ENCODE data around the gene NSD2.
A peak's percentile ranks its signal among the peaks of the same experiment; 100 is the strongest.

Gene NSD2

GRCh38 chr4:1885414-1885813, 14.2 kb downstream of the NSD2 start:
- H3K27me3 ChIP-seq (ENCODE audit: insufficient read depth, poor library complexity, severe bottlenecking), result no peaks in the 10 kb centered on the region
- no peak overlapping the region for H3K4me3 ChIP-seq (replicated peaks; ENCODE audit: insufficient read depth, low read length)
- DNase-seq (ENCODE audit: low read depth in 1 of 2, low spot score in 1 of 2), result no peak
- H3K27ac ChIP-seq (replicated peaks), result no peak overlapping the region
- no peak for TF ChIP-seq GABPA (IDR thresholded peaks at IDR 0.05; ENCODE audit: low read depth)
- no peak for TF ChIP-seq SPI1 (IDR thresholded peaks at IDR 0.05; ENCODE audit: borderline replicate concordance, low read depth)
- no peak for TF ChIP-seq REST (IDR thresholded peaks at IDR 0.05; ENCODE audit: insufficient replicate concordance, low read depth)
- TF ChIP-seq POLR2AphosphoS5 (IDR thresholded peaks at IDR 0.05; ENCODE audit: low read depth), result no peak
- TF ChIP-seq CTCF (IDR thresholded peaks at IDR 0.05; ENCODE audit: insufficient read depth, low read length), result no peak

GRCh38 chr4:1887052-1887451, 15.9 kb downstream of the NSD2 start:
- Histone ChIP-seq H3K27ac (replicated peaks) (0 out of 2 replicates have a peak overlapping the region, but pooled peaks have one; percentile 8), H3K4me3 (replicated peaks; ENCODE audit: insufficient read depth, low read length) (no peak overlapping the region), H3K27me3 (ENCODE audit: insufficient read depth, poor library complexity, severe bottlenecking) (no peaks in the 10 kb centered on the region)
- TF ChIP-seq CTCF (IDR thresholded peaks at IDR 0.05; ENCODE audit: insufficient read depth, low read length) (no peak), GABPA (IDR thresholded peaks at IDR 0.05; ENCODE audit: low read depth) (no peak), SPI1 (IDR thresholded peaks at IDR 0.05; ENCODE audit: borderline replicate concordance, low read depth) (peak; percentile 93)
- peak in 1 of 2 experiments; percentile 31 for DNase-seq (ENCODE audit: low read depth in 1 of 2, low spot score in 1 of 2)

GRCh38 chr4:1890979-1891570, 19.9 kb downstream of the NSD2 start:
- Histone ChIP-seq H3K27me3 (ENCODE audit: insufficient read depth, poor library complexity, severe bottlenecking) (no peaks in the 10 kb centered on the region), H3K4me3 (replicated peaks; ENCODE audit: insufficient read depth, low read length) (no peak overlapping the region), H3K27ac (replicated peaks) (no peak overlapping the region)
- DNase-seq (ENCODE audit: low read depth in 1 of 2, low spot score in 1 of 2), result no peak
- TF ChIP-seq SPI1 (IDR thresholded peaks at IDR 0.05; ENCODE audit: borderline replicate concordance, low read depth) (no peak), CTCF (IDR thresholded peaks at IDR 0.05; ENCODE audit: insufficient read depth, low read length) (no peak), POLR2AphosphoS5 (IDR thresholded peaks at IDR 0.05; ENCODE audit: low read depth) (no peak), GABPA (IDR thresholded peaks at IDR 0.05; ENCODE audit: low read depth) (no peak), REST (IDR thresholded peaks at IDR 0.05; ENCODE audit: insufficient replicate concordance, low read depth) (no peak)
